ENCODE measurements around the gene GAS7. TPM values are rescaled to one million over a fixed set of nuclear protein-coding genes. Genes with fewer than 3 reads are reported as not detected.

GAS7 gene
- total RNA-seq, 2 experiments from 2014 or later, result 0.24 to 0.26 TPM

DNA sequence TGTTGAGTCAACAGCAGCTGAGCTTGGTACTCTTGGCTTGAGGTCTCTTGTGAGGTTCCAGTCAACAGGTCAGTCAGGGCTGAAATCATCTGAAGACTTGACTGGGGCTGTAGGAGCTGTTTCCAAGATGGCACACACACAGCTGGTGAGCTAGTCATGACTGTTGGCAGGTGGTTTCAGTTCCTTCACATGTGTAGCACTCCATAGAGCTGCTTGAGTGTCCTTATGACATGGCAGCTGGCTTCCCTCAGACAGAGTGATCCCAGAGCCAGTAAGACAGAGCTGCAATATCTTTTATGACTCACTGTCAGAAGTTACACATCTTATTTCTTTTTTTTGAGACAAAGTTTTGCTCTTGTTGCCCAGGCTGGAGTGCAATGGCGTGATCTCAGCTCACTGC, 19.5 kb upstream of the GAS7 start:
- POLR2A ChIA-PET, result no interaction called here
- no peak for DNase-seq
- Mint-ChIP-seq H3K4me1 (ENCODE audit: low read depth) (no peaks in the 10 kb centered on the region), H3K36me3 (no peaks in the 10 kb centered on the region), H3K27ac (no peak overlapping the region), H3K27me3 (no peaks in the 10 kb centered on the region), H3K9me3 (peaks cover 16% of the 10 kb centered on the region), H3K4me3 (no peak overlapping the region)
- intact Hi-C loops (cut with micrococcal nuclease), result no loop called here
- CTCF ChIA-PET, result interaction anchor here (1.0 kb wide), 1 partner anchor 9 kb away, joined by 3 read pairs; no protein-coding TSS in a partner anchor

DNA sequence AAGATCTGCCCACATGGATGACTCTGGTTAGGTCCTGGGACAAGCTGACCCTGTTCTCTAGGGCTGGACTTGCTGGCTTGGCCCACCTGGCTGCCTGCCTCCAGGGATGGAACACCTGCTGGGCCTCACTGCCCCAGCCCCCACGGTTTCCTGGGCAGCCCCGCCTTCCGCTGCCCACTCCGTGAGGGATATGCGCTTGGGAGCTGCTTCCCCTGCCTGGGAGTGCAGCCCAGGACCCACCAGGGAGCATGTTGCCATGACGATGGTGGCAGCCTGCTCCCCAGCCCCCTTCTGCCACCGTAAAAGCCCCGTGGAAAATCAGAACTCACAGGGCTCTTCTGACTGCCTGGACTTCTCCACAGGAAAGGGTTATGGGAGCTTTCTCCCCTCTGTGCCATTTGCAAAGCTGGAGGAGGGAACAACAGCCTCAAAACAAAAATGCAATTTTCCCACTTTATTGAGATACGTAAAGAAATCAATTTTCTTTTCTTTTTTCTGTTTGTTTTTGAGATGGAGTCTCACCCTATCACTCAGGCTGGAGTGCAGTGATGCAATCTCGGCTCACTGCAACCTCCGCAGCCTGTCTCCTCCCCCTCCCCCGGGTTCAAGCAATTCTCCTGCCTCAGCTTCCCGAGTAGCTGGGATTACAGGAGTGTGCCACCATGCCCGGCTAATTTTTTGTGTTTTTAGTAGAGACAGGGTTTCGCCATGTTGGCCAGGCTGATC, 18.0 kb upstream of the GAS7 start:
- POLR2A ChIA-PET, result no interaction called here
- Mint-ChIP-seq H3K9me3 (peaks cover 11% of the 10 kb centered on the region), H3K4me3 (no peak overlapping the region), H3K4me1 (ENCODE audit: low read depth) (no peaks in the 10 kb centered on the region), H3K27me3 (no peaks in the 10 kb centered on the region), H3K36me3 (no peaks in the 10 kb centered on the region), H3K27ac (no peak overlapping the region)
- DNase-seq, result no peak
- intact Hi-C loops (cut with micrococcal nuclease), result no loop called here
- CTCF ChIA-PET, result no interaction called here

DNA sequence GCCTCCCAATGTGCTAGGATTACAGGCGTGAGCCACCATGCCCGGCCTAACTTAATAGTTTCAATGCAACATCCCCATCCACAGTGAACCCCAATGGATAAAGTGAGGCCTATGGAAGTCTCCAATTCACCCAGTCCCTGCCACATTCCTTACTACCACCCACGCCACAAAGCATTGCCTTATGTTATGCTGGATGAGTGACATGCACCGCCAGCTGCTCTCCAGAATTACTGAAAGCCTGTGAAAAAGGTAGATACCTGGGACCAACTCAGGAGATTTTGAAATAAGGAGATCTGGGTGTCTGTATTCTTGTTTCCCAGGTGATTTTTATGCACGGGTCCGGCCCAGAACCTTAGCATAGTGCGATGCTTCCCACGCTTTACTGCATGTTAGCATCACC, 16.9 kb upstream of the GAS7 start:
- no peaks in the 10 kb centered on the region for H3K36me3 Mint-ChIP-seq
- peaks cover 11% of the 10 kb centered on the region for H3K9me3 Mint-ChIP-seq
- CTCF ChIA-PET, result interaction anchor here (0.7 kb wide), 1 partner anchor 256 kb away, joined by 3 read pairs; no protein-coding TSS in a partner anchor
- no peak overlapping the region for H3K27ac Mint-ChIP-seq
- DNase-seq, result no peak
- H3K4me1 Mint-ChIP-seq (ENCODE audit: low read depth), result no peaks in the 10 kb centered on the region
- H3K4me3 Mint-ChIP-seq, result no peak overlapping the region
- POLR2A ChIA-PET, result no interaction called here
- H3K27me3 Mint-ChIP-seq, result no peaks in the 10 kb centered on the region
- intact Hi-C loops (cut with micrococcal nuclease), result no loop called here

DNA sequence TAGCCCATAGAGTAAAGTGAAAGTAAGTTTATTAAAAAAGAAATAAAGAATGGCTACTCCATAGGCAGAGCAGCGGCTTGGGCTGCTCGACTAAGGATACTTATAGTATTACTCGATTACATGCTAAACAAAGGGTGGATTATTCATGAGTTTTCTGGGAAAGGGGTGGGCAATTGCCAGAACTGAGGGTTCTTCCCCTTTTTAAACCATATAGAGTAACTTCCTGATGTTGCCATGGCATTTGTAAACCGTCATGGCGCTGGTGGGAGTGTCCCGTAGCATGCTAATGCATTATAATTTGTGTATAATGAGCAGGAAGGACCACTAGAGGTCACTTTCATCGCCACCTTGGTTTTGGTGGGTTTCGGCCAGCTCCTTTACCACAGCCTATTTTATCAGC, 13.3 kb upstream of the GAS7 start:
- no peak overlapping the region for H3K4me3 Mint-ChIP-seq
- no peak for DNase-seq
- H3K36me3 Mint-ChIP-seq, result no peaks in the 10 kb centered on the region
- H3K9me3 Mint-ChIP-seq, result no peaks in the 10 kb centered on the region
- intact Hi-C loops (cut with micrococcal nuclease), result no loop called here
- no peak overlapping the region for H3K27ac Mint-ChIP-seq
- H3K27me3 Mint-ChIP-seq, result no peaks in the 10 kb centered on the region
- H3K4me1 Mint-ChIP-seq (ENCODE audit: low read depth), result no peaks in the 10 kb centered on the region
- ChIA-PET CTCF (no interaction called here), POLR2A (no interaction called here)

DNA sequence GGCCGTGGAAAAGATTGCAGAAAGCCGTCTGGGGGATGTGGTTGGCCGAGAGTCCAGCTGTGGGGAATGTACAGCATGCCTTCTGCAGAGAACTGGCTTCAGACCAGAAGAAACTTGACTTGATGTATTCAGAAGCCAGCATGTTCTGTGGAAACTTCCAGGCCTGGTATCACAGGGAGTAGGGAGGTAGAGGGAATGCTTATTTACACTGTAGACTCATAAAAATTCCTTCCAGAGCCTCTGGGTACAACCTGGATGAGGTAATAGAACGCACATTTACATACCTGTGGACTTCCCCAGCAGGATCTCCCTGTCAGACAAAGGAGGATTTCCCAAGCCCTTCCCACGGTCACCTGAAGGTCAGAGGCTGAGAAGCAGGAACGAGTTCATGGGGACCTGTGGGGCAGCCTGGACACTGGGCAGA, 11.8 kb upstream of the GAS7 start:
- DNase-seq, result no peak
- H3K36me3 Mint-ChIP-seq, result no peaks in the 10 kb centered on the region
- POLR2A ChIA-PET, result no interaction called here
- H3K4me3 Mint-ChIP-seq, result no peak overlapping the region
- CTCF ChIA-PET, result no interaction called here
- peaks cover 8% of the 10 kb centered on the region for H3K9me3 Mint-ChIP-seq
- H3K4me1 Mint-ChIP-seq (ENCODE audit: low read depth), result no peaks in the 10 kb centered on the region
- intact Hi-C loops (cut with micrococcal nuclease), result no loop called here
- no peak overlapping the region for H3K27ac Mint-ChIP-seq
- no peaks in the 10 kb centered on the region for H3K27me3 Mint-ChIP-seq

DNA sequence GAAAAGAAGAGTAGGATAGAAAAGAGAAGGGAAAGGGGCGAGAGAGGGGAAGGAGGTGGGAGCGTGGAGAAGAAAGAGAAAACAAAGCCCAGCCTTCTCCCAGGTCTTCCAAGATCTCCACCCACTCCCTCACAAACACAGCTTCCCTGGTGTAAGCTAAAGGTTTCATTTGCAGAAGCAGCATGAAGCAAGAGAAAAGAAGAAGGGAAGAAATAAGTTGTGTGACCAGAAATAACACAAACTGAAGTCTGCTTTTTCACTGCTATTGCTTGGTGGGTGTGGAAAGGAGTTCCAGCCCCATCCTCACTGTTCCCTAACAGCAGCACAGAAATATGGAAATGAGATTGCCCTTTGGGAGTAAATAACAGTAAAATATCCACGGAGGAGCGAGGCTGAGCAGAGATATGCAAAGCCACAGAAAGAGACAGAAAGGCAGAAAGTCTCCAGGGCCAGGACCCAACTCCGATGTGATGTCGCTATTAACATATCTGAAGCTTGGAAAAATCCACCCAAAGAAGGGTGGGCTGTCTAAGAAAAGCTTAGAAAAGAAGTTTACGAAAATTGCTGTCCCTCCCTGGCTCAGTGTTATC, 10.3 kb upstream of the GAS7 start:
- no peaks in the 10 kb centered on the region for H3K27me3 Mint-ChIP-seq
- CTCF ChIA-PET, result interaction anchor here (0.6 to 0.7 kb wide), 2 partner anchors 9 to 13 kb away, joined by 3 read pairs; no protein-coding TSS in a partner anchor
- H3K36me3 Mint-ChIP-seq, result no peaks in the 10 kb centered on the region
- H3K4me3 Mint-ChIP-seq, result no peak overlapping the region
- peaks cover 19% of the 10 kb centered on the region for H3K9me3 Mint-ChIP-seq
- intact Hi-C loops (cut with micrococcal nuclease), result no loop called here
- no peak overlapping the region for H3K27ac Mint-ChIP-seq
- POLR2A ChIA-PET, result no interaction called here
- DNase-seq, result no peak
- no peaks in the 10 kb centered on the region for H3K4me1 Mint-ChIP-seq (ENCODE audit: low read depth)

DNA sequence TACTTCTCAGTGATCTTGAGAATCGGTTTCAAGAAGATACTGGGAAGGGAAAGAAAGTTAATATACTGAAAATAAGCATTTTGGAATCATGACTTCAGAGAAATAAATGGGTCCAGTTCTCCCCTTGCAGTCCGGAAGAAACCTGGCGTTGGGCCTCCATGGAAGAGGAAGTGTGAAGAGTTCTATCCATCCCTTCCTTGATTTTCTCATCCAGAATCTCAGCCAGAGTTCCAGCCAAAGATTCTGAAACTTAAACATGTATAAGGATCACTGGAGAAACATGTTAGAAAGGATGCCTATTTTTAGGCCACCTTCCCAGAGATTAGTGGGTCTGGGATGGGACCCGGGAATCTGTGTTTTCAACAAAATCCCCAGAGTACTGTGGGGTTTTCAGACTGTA, 8.7 kb upstream of the GAS7 start:
- Mint-ChIP-seq H3K27me3 (no peaks in the 10 kb centered on the region), H3K36me3 (no peaks in the 10 kb centered on the region), H3K27ac (no peak overlapping the region), H3K4me3 (no peak overlapping the region), H3K9me3 (peaks cover 22% of the 10 kb centered on the region), H3K4me1 (ENCODE audit: low read depth) (no peaks in the 10 kb centered on the region)
- POLR2A ChIA-PET, result no interaction called here
- CTCF ChIA-PET, result no interaction called here
- intact Hi-C loops (cut with micrococcal nuclease), result no loop called here
- no peak for DNase-seq

DNA sequence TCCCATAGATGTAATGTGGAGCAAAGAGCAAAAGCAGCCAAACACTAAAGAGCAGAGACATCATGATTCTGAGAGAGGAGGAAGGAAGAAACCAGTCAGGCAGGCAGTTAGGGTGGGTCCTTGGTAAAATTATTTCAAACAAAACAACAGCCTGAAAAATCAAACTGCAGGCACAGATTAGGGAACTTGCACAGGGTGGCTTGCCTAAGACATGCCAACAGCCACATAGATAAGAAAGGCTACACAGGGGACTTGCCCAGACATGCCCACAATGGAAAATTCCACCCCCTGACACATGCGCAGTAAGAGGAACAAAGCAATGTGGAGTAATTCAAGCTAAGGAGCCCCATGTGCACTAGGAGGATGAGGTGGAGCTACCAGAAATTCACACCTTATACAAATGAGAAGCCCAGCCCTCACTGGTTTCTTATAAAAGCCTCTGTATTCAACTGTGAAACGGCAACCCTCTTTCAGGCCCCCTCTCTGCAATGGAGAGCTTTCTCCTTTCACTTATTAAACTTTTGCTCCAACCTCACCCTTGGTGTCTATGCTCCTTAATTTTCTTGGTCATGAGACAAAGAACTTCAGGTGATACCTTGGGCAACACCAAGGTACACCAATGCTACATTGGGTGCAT, 7.3 kb upstream of the GAS7 start:
- no peak overlapping the region for H3K4me3 Mint-ChIP-seq
- H3K27me3 Mint-ChIP-seq, result peaks cover 3% of the 10 kb centered on the region
- intact Hi-C loops (cut with micrococcal nuclease), result no loop called here
- H3K4me1 Mint-ChIP-seq (ENCODE audit: low read depth), result no peaks in the 10 kb centered on the region
- H3K27ac Mint-ChIP-seq, result no peak overlapping the region
- peaks cover 22% of the 10 kb centered on the region for H3K9me3 Mint-ChIP-seq
- ChIA-PET POLR2A (no interaction called here), CTCF (no interaction called here)
- H3K36me3 Mint-ChIP-seq, result no peaks in the 10 kb centered on the region
- DNase-seq, result no peak

DNA sequence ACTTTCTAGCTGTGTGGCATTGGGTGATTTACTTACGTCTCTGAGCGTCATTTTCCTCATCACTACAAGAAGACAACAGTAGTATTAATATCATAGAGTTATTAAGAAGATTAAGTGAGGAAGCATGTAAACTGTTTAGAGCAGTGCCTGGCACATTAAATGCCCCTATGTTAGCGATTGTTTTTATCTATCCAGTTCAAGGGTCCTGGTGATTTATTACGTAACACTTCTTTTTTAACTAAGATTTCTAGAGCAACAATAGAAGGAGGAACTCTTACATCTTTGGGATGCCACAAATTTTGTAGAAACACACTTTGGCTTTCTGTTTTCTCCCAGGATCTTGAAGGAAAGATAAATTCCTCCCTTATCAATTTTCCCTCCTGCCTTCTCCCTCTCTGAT, 3.3 kb upstream of the GAS7 start:
- Mint-ChIP-seq H3K4me3 (no peak overlapping the region), H3K4me1 (ENCODE audit: low read depth) (peaks cover 3% of the 10 kb centered on the region), H3K27ac (no peak overlapping the region), H3K27me3 (peaks cover 21% of the 10 kb centered on the region), H3K36me3 (peaks cover 2% of the 10 kb centered on the region), H3K9me3 (peaks cover 22% of the 10 kb centered on the region)
- no peak for DNase-seq
- ChIA-PET POLR2A (no interaction called here), CTCF (no interaction called here)
- intact Hi-C loops (cut with micrococcal nuclease), result no loop called here

DNA sequence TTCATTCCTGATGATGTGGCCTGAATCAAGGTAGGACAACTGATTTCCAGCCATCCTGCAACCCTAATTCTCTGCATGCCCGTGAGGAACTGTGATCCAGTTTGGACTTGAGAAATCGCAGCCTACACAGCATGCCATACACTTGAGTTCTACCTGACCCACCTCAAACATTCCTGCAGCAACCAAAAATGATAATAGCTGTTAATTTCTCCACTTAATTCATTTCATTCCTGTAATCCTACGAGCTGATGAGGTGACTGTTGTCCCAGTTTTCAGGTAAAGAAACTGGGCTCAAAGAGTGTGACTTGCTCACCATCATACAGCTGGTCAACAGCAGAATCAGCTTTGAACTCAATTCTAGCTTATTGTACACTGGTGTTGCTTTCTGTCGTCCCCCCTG, 2.2 kb upstream of the GAS7 start:
- H3K36me3 Mint-ChIP-seq, result peaks cover 2% of the 10 kb centered on the region
- H3K9me3 Mint-ChIP-seq, result peaks cover 18% of the 10 kb centered on the region
- intact Hi-C loops (cut with micrococcal nuclease), result no loop called here
- H3K27ac Mint-ChIP-seq, result no peak overlapping the region
- no peak for DNase-seq
- peaks cover 3% of the 10 kb centered on the region for H3K4me1 Mint-ChIP-seq (ENCODE audit: low read depth)
- no peak overlapping the region for H3K4me3 Mint-ChIP-seq
- peaks cover 28% of the 10 kb centered on the region for H3K27me3 Mint-ChIP-seq
- POLR2A ChIA-PET, result no interaction called here
- CTCF ChIA-PET, result interaction anchor here (1.0 kb wide), 1 partner anchor 26 kb away, joined by 3 read pairs; no protein-coding TSS in a partner anchor

DNA sequence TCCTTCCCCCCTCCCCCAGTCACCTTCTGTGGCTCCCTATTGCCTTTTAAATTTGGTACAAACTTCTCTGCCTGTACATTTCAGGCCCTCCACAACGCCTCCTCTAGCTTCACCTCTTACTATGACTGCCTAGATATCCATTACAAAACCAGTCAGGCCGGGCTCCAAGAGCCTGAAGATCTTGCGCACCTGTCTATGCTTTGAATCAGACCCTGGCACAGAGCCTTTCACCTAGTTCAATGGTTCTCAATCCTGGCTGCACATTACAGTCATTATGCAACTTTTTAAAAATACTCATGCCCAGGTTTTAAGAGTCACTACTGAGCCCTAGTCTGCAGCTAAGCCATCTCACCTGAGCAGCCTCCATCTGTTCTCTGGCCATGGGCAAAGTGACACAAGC, 1.6 kb upstream of the GAS7 start:
- H3K36me3 Mint-ChIP-seq, result peaks cover 2% of the 10 kb centered on the region
- no peak for DNase-seq
- peaks cover 3% of the 10 kb centered on the region for H3K4me1 Mint-ChIP-seq (ENCODE audit: low read depth)
- H3K9me3 Mint-ChIP-seq, result peaks cover 16% of the 10 kb centered on the region
- intact Hi-C loops (cut with micrococcal nuclease), result no loop called here
- ChIA-PET POLR2A (no interaction called here), CTCF (interaction anchor here (1.0 kb wide), 1 partner anchor 27 kb away, joined by 3 read pairs; no protein-coding TSS in a partner anchor)
- H3K27me3 Mint-ChIP-seq, result peaks cover 28% of the 10 kb centered on the region
- no peak overlapping the region for H3K4me3 Mint-ChIP-seq
- H3K27ac Mint-ChIP-seq, result no peak overlapping the region

DNA sequence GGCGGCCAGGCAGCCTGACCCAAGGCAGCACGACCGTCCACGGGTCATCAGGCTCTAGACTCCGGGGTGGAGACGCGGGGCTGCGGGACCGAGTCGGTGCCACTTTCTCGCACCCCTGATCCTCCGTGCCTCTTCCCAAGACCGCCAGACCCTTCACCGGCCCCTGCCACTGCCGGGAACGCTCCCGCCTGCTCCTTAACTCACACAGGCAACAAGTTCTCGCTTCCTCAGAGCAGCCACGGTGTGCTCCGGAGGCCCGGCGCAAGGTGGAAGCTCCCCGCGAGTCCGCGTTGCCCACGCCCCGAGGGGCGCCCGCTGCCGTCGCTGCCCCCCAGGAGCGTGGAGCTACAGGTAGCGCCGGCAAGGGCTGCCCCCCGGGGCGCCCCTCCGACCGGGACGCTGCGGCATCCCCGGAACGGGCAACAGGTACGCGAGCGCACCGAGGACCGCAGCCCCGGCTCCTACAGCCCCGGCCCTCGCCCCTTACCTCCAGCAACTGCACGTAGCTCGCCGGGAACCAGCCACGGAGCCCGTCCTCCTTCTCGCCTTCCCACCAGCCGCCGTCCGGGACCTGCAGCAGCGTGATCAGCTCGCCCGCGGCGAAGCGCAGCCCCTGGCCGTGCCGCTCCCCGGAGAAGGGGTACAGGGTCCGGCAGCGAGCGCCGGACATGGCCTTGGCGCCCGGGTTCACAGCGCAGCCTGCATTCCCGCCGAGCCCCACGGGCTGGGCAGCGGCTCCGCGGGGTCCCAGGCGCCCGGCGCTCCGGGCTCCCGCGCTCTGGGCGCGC, 491 bp downstream of the GAS7 start:
- DNase-seq, result no peak
- H3K36me3 Mint-ChIP-seq, result peaks cover 4% of the 10 kb centered on the region
- no peak overlapping the region for H3K27ac Mint-ChIP-seq
- peaks cover 3% of the 10 kb centered on the region for H3K4me1 Mint-ChIP-seq (ENCODE audit: low read depth)
- no peak overlapping the region for H3K4me3 Mint-ChIP-seq
- CTCF ChIA-PET, result no interaction called here
- intact Hi-C loops (cut with micrococcal nuclease), result no loop called here
- H3K9me3 Mint-ChIP-seq, result peaks cover 23% of the 10 kb centered on the region
- POLR2A ChIA-PET, result interaction anchor here (0.5 kb wide), 1 partner anchor 36 kb away, joined by 3 read pairs; no protein-coding TSS in a partner anchor
- H3K27me3 Mint-ChIP-seq, result peaks cover 28% of the 10 kb centered on the region
